ENCODE results near the gene COA7. TPM values are rescaled to one million over a fixed set of nuclear protein-coding genes. Genes with fewer than 3 reads are reported as not detected.

Gene COA7
- total and polyA plus RNA-seq, 10 of the 15 experiments (the other 5 are each of a cell fraction or from before 2014, with no cell fraction given), result 7.5 to 20.2 (median 15.4) TPM

DNA sequence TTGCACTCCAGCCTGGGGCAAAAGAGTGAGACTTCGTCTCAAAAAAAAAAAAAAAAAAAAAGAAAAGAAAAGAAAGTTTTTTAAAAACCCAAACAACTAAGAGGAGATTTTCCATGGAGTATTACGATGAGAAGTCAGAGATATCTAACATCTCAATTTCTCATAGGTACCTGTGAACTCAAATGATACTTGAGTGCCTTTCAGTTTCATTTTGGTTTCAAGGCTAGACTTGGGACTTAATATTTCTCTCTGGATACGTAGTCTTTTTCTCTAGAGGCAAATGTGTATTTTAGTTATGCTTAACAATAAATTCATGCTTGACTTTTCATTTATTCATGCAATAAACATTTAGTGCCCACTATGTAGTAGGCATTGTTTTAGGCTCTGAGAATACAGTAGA is 43.1 kb upstream of the COA7 start:
- Histone ChIP-seq H3K9me3 (replicated peaks; ENCODE audit: control insufficient read depth, insufficient read depth, low read length) (no peaks in the 10 kb centered on the region), H3K27me3 (replicated peaks in 1 of 2; ENCODE audit: control insufficient read depth in 2 of 2, insufficient read depth in 2 of 2, low read length in 1 of 2) (no peaks in the 10 kb centered on the region), H3K9ac (ENCODE audit: control insufficient read depth, insufficient read depth, low read length) (no peak overlapping the region), H4K20me1 (ENCODE audit: control insufficient read depth, insufficient read depth) (no peaks in the 10 kb centered on the region), H3K27ac (ENCODE audit: control insufficient read depth, insufficient read depth) (no peak overlapping the region), H3K4me2 (ENCODE audit: control insufficient read depth, insufficient read depth) (no peak overlapping the region), H3K79me2 (ENCODE audit: control insufficient read depth, insufficient read depth, low read length) (peaks cover 2% of the 10 kb centered on the region), H2AFZ (ENCODE audit: control insufficient read depth, low read depth, low read length) (no peak overlapping the region), H3K4me1 (ENCODE audit: control insufficient read depth, insufficient read depth, low read length) (peaks cover 2% of the 10 kb centered on the region; the same call in 1 of the 2 replicates), H3K4me3 (no peak overlapping the region), H3K36me3 (ENCODE audit: control insufficient read depth in 2 of 2, insufficient read depth in 2 of 2, low read length in 1 of 2) (no peaks in the 10 kb centered on the region)
- ChIA-PET RAD21 (ENCODE audit: unreplicated experiment) (no interaction called here), CTCF (no interaction called here), SMC1A (ENCODE audit: uncharacterized antibody, unreplicated experiment) (no interaction called here), POLR2A (no interaction called here)
- DNase-seq (ENCODE audit: low read depth, low spot score) (no peak), FAIRE-seq (no peak), ATAC-seq (no peak; the same call in 2 of the 3 replicates)
- TF ChIP-seq MEF2B (IDR thresholded peaks at IDR 0.05; ENCODE audit: partially characterized antibody, poor library complexity, severe bottlenecking), result no peak
- no peak for TF ChIP-seq CHD2 (IDR thresholded peaks at IDR 0.05; ENCODE audit: borderline replicate concordance, low read depth, low read length)
- TF ChIP-seq RFX5 (IDR thresholded peaks at IDR 0.05; ENCODE audit: low read depth, low read length), result no peak
- no peak for TF ChIP-seq PAX5 (IDR thresholded peaks at IDR 0.05; ENCODE audit: borderline replicate concordance, low read depth, low read length)
- TF ChIP-seq, protein P1, sequence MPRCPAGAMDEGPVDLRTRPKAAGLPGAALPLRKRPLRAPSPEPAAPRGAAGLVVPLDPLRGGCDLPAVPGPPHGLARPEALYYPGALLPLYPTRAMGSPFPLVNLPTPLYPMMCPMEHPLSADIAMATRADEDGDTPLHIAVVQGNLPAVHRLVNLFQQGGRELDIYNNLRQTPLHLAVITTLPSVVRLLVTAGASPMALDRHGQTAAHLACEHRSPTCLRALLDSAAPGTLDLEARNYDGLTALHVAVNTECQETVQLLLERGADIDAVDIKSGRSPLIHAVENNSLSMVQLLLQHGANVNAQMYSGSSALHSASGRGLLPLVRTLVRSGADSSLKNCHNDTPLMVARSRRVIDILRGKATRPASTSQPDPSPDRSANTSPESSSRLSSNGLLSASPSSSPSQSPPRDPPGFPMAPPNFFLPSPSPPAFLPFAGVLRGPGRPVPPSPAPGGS (IDR thresholded peaks at IDR 0.05; ENCODE audit: borderline replicate concordance, insufficient read depth, low read depth, low read length, poor library complexity, severe bottlenecking), result no peak
- TF ChIP-seq, protein P2, sequence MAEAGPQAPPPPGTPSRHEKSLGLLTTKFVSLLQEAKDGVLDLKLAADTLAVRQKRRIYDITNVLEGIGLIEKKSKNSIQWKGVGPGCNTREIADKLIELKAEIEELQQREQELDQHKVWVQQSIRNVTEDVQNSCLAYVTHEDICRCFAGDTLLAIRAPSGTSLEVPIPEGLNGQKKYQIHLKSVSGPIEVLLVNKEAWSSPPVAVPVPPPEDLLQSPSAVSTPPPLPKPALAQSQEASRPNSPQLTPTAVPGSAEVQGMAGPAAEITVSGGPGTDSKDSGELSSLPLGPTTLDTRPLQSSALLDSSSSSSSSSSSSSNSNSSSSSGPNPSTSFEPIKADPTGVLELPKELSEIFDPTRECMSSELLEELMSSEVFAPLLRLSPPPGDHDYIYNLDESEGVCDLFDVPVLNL (IDR thresholded peaks at IDR 0.05; ENCODE audit: low read depth, low read length), result no peak
- TF ChIP-seq, protein P3, sequence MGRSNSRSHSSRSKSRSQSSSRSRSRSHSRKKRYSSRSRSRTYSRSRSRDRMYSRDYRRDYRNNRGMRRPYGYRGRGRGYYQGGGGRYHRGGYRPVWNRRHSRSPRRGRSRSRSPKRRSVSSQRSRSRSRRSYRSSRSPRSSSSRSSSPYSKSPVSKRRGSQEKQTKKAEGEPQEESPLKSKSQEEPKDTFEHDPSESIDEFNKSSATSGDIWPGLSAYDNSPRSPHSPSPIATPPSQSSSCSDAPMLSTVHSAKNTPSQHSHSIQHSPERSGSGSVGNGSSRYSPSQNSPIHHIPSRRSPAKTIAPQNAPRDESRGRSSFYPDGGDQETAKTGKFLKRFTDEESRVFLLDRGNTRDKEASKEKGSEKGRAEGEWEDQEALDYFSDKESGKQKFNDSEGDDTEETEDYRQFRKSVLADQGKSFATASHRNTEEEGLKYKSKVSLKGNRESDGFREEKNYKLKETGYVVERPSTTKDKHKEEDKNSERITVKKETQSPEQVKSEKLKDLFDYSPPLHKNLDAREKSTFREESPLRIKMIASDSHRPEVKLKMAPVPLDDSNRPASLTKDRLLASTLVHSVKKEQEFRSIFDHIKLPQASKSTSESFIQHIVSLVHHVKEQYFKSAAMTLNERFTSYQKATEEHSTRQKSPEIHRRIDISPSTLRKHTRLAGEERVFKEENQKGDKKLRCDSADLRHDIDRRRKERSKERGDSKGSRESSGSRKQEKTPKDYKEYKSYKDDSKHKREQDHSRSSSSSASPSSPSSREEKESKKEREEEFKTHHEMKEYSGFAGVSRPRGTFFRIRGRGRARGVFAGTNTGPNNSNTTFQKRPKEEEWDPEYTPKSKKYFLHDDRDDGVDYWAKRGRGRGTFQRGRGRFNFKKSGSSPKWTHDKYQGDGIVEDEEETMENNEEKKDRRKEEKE (IDR thresholded peaks at IDR 0.05), result no peak
- no peak for TF ChIP-seq ATF7 (IDR thresholded peaks at IDR 0.05; ENCODE audit: low read depth)
- no peak for TF ChIP-seq JUND (IDR thresholded peaks at IDR 0.05; ENCODE audit: low read depth, low read length)
- TF ChIP-seq, protein P4, sequence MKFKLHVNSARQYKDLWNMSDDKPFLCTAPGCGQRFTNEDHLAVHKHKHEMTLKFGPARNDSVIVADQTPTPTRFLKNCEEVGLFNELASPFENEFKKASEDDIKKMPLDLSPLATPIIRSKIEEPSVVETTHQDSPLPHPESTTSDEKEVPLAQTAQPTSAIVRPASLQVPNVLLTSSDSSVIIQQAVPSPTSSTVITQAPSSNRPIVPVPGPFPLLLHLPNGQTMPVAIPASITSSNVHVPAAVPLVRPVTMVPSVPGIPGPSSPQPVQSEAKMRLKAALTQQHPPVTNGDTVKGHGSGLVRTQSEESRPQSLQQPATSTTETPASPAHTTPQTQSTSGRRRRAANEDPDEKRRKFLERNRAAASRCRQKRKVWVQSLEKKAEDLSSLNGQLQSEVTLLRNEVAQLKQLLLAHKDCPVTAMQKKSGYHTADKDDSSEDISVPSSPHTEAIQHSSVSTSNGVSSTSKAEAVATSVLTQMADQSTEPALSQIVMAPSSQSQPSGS (IDR thresholded peaks at IDR 0.05; ENCODE audit: low read length), result no peak
- TF ChIP-seq EGR1 (IDR thresholded peaks at IDR 0.05; ENCODE audit: borderline replicate concordance in 1 of 2, low read depth in 2 of 2, low read length in 2 of 2), result no peak
- TF ChIP-seq, protein P5, sequence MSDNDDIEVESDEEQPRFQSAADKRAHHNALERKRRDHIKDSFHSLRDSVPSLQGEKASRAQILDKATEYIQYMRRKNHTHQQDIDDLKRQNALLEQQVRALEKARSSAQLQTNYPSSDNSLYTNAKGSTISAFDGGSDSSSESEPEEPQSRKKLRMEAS (IDR thresholded peaks at IDR 0.05; ENCODE audit: low read depth, low read length), result no peak
- TF ChIP-seq SMAD5 (IDR thresholded peaks at IDR 0.05; ENCODE audit: low read depth), result no peak
- TF ChIP-seq, protein P6, sequence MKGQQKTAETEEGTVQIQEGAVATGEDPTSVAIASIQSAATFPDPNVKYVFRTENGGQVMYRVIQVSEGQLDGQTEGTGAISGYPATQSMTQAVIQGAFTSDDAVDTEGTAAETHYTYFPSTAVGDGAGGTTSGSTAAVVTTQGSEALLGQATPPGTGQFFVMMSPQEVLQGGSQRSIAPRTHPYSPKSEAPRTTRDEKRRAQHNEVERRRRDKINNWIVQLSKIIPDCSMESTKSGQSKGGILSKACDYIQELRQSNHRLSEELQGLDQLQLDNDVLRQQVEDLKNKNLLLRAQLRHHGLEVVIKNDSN (IDR thresholded peaks at IDR 0.05; ENCODE audit: borderline replicate concordance, extremely low read length, insufficient read depth, low read depth, low read length), result no peak
- no peak for TF ChIP-seq STAT3 (IDR thresholded peaks at IDR 0.05; ENCODE audit: low read depth, low read length)
- TF ChIP-seq RUNX3 (IDR thresholded peaks at IDR 0.05; ENCODE audit: low read length), result no peak
- WGBS (ENCODE audit: insufficient coverage, insufficient replicate concordance, low lambda C conversion rate, missing lambda C conversion rate), result 80% methylated on average over 2 of the region's 3 CpGs
- in situ Hi-C loops (cut with MboI) (no loop called here), intact Hi-C loops (cut with micrococcal nuclease; ENCODE audit: unreplicated experiment) (no loop called here)
- no TSS peak for BruUV-seq (replicated peaks)
